RKO (cell line): ENCODE data around the gene COL8A1.

ENCODE experiments used
- DNase-seq: peaks from one replicate; pipeline ENCODE4 v3.0.0-alpha.2; 2016; ENCODE audit warnings: low spot score

The COL8A1 gene

GRCh38 chr3:99674086-99674789, 35.8 kb downstream of the COL8A1 start:
- DNase-seq = no peak

GRCh38 chr3:99678023-99678422, 39.6 kb downstream of the COL8A1 start:
- DNase-seq = no peak

GRCh38 chr3:99678896-99679295, 40.5 kb downstream of the COL8A1 start:
- DNase-seq = no peak

GRCh38 chr3:99681512-99681911, 43.1 kb downstream of the COL8A1 start:
- DNase-seq = no peak

GRCh38 chr3:99681976-99682375, 43.6 kb downstream of the COL8A1 start:
- no peak for DNase-seq

- no peak for DNase-seq
Observed at GRCh38 chr3:99683465-99683864, 45.1 kb downstream of the COL8A1 start.

- no peak for DNase-seq
Observed at GRCh38 chr3:99683876-99684275, 45.5 kb downstream of the COL8A1 start.

- DNase-seq = no peak
Observed at GRCh38 chr3:99684644-99685043, 46.2 kb downstream of the COL8A1 start.

- DNase-seq = no peak
Observed at GRCh38 chr3:99686469-99686868, 48.1 kb downstream of the COL8A1 start.

GRCh38 chr3:99686955-99687612, 48.7 kb downstream of the COL8A1 start:
- DNase-seq = peak; percentile 78

GRCh38 chr3:99690761-99691369, 52.5 kb downstream of the COL8A1 start:
- DNase-seq = no peak

GRCh38 chr3:99693636-99694035, 55.2 kb downstream of the COL8A1 start:
- no peak for DNase-seq

- DNase-seq = no peak
Observed at GRCh38 chr3:99696497-99696896, 58.1 kb downstream of the COL8A1 start.

GRCh38 chr3:99697250-99697649, 58.9 kb downstream of the COL8A1 start:
- DNase-seq = no peak

GRCh38 chr3:99698932-99699331, 60.5 kb downstream of the COL8A1 start:
- no peak for DNase-seq

GRCh38 chr3:99699841-99700240, 61.4 kb downstream of the COL8A1 start:
- DNase-seq = no peak

GRCh38 chr3:99700631-99701268, 62.4 kb downstream of the COL8A1 start:
- DNase-seq = no peak

GRCh38 chr3:99702953-99703943, 64.9 kb downstream of the COL8A1 start:
- DNase-seq = no peak

- no peak for DNase-seq
Observed at GRCh38 chr3:99704417-99704816, 66.0 kb downstream of the COL8A1 start.

- no peak for DNase-seq
Observed at GRCh38 chr3:99706410-99706809, 68.0 kb downstream of the COL8A1 start.

- DNase-seq = no peak
Observed at GRCh38 chr3:99708207-99708745, 69.9 kb downstream of the COL8A1 start.
